Measurements from ENCODE around the gene NCOR2.

NCOR2 gene

GRCh38 chr12:124566997-124567672, at the start of gene NCOR2:
Gene NCOR2 (minus strand): TSS chr12:124567612. CDS start chr12:124495251, 72,361 bp downstream.
- DNase-seq (ENCODE audit: low read depth in 2 of 2) = peak; percentile 9 to 19

GRCh38 chr12:124616394-124617221, 49.2 kb upstream of the NCOR2 start:
- no peak for DNase-seq (ENCODE audit: low read depth in 2 of 2)

GRCh38 chr12:124614512-124615292, 47.3 kb upstream of the NCOR2 start:
- DNase-seq (ENCODE audit: low read depth in 2 of 2) = no peak

- DNase-seq (ENCODE audit: low read depth in 2 of 2) = no peak
Observed at GRCh38 chr12:124613151-124613585, 45.8 kb upstream of the NCOR2 start.

GRCh38 chr12:124612410-124612680, 44.9 kb upstream of the NCOR2 start:
- no peak for DNase-seq (ENCODE audit: low read depth in 2 of 2)

- no peak for DNase-seq (ENCODE audit: low read depth in 2 of 2)
Observed at GRCh38 chr12:124611559-124612409, 44.4 kb upstream of the NCOR2 start.

GRCh38 chr12:124610629-124611558, 43.5 kb upstream of the NCOR2 start:
- DNase-seq (ENCODE audit: low read depth in 2 of 2) = no peak

GRCh38 chr12:124610021-124610612, 42.7 kb upstream of the NCOR2 start:
- no peak for DNase-seq (ENCODE audit: low read depth in 2 of 2)

- peak; percentile 54 to 63 for DNase-seq (ENCODE audit: low read depth in 2 of 2)
Observed at GRCh38 chr12:124609041-124609989, 41.9 kb upstream of the NCOR2 start.

GRCh38 chr12:124608450-124608870, 41.0 kb upstream of the NCOR2 start:
- no peak for DNase-seq (ENCODE audit: low read depth in 2 of 2)

GRCh38 chr12:124607681-124608425, 40.4 kb upstream of the NCOR2 start:
- no peak for DNase-seq (ENCODE audit: low read depth in 2 of 2)

- no peak for DNase-seq (ENCODE audit: low read depth in 2 of 2)
Observed at GRCh38 chr12:124605883-124606774, 38.7 kb upstream of the NCOR2 start.

GRCh38 chr12:124605150-124605882, 37.9 kb upstream of the NCOR2 start:
- DNase-seq (ENCODE audit: low read depth in 2 of 2) = no peak

GRCh38 chr12:124604264-124604680, 36.9 kb upstream of the NCOR2 start:
- no peak for DNase-seq (ENCODE audit: low read depth in 2 of 2)

GRCh38 chr12:124603831-124604251, 36.4 kb upstream of the NCOR2 start:
- no peak for DNase-seq (ENCODE audit: low read depth in 2 of 2)

- no peak for DNase-seq (ENCODE audit: low read depth in 2 of 2)
Observed at GRCh38 chr12:124603100-124603541, 35.7 kb upstream of the NCOR2 start.
